K562 (cell line): Measurements from ENCODE around the gene SLC39A5. TPM values are rescaled to one million over a fixed set of nuclear protein-coding genes. Genes with fewer than 3 reads are reported as not detected.

Source experiments
- ATAC-seq: fragments of 200-7000 bp; cut with Tn5 transposase; 3 replicates; pipeline ENCODE4 v1.9.1; 2020; ENCODE audit warnings: moderate library complexity
- BruUV-seq: library from RNA; stranded (reverse); fragments of 400-500 nt; replicated peaks from 2 replicates; lab custom pipeline; 2021; lab: Mats Ljungman, UMichigan
- CTCF ChIA-PET: fragments of 300-600 bp; formaldehyde crosslinking; extraction: SDS; loops from one replicate; lab custom pipeline; 2021; ENCODE audit warnings: low intra/inter-chr PET ratio; lab: Yijun Ruan, JAX
- POLR2A ChIA-PET: fragments of 300-600, 350-650 bp; sonication (Branson Sonifier 250); formaldehyde crosslinking; extraction: SDS; loops from one replicate; lab custom pipeline; 2021; ENCODE audit warnings: antibody characterized with exemption, inconsistent platforms; lab: Yijun Ruan, JAX
- DNase-seq, 4 experiments: peaks; one replicate each; pipeline versions ENCODE4 v3.0.0 to v3.0.0-alpha.2; 2011 to 2018; ENCODE audit warnings: low spot score in 3 of 4, mixed read lengths in 3 of 4; ENCODE audit errors: extremely low read depth in 1 of 4
- FAIRE-seq: peaks from 2 replicates; lab custom pipeline; 2011; peaks lifted over from hg19 to GRCh38; lab: Jason Lieb, UNC
- H2AFZ ChIP-seq: 2 replicates; pipeline ENCODE4 v1.6.0; 2011; ENCODE audit warnings: low read depth, low read length, control low read depth, inconsistent platforms
- H3K27ac ChIP-seq: fragments of 200-600 bp; 3 replicates; pipeline ENCODE4 v1.8.0; 2011; ENCODE audit warnings: low read depth, mild to moderate bottlenecking, control low read depth, inconsistent platforms, low read length, moderate library complexity, mixed read lengths; ENCODE audit errors: extremely low read depth
- H3K27me3 ChIP-seq, 2 experiments: fragments of 300-600 bp in 1 of 2; 2 replicates in 1 of 2; 3 replicates in 1 of 2; pipeline versions ENCODE4 v1.6.0 to v1.8.0; 2011; ENCODE audit warnings: inconsistent platforms in 2 of 2, low read length in 2 of 2, mild to moderate bottlenecking in 1 of 2, mixed read lengths in 1 of 2, moderate library complexity in 1 of 2; ENCODE audit not compliant: control insufficient read depth in 2 of 2, insufficient read depth in 2 of 2
- H3K36me3 ChIP-seq: fragments of 300-600 bp; 3 replicates; pipeline ENCODE4 v1.8.0; 2011; ENCODE audit warnings: mild to moderate bottlenecking, low read length, inconsistent platforms; ENCODE audit not compliant: control insufficient read depth, insufficient read depth
- H3K4me1 ChIP-seq, 2 experiments: fragments of 200-600 bp in 1 of 2; replicated peaks in 1 of 2; 2 replicates in 1 of 2; 3 replicates in 1 of 2; pipeline versions ENCODE4 v1.5.1 to v1.8.0; 2011; ENCODE audit warnings: inconsistent platforms in 2 of 2, low read length in 2 of 2, mild to moderate bottlenecking in 1 of 2, mixed read lengths in 1 of 2, moderate library complexity in 1 of 2; ENCODE audit not compliant: control insufficient read depth in 2 of 2, insufficient read depth in 2 of 2
- H3K4me2 ChIP-seq: 2 replicates; pipeline ENCODE4 v1.6.1; 2011; ENCODE audit warnings: low read length, control low read depth, inconsistent platforms, mixed read lengths; ENCODE audit not compliant: insufficient read depth
- H3K4me3 ChIP-seq: fragments of 200-600 bp; sonication (generic), shearing (Covaris generic); 2 replicates; pipeline ENCODE4 v1.5.1; 2016; ENCODE audit warnings: control low read depth, inconsistent platforms
- H3K79me2 ChIP-seq: fragments of 200-600 bp; 3 replicates; pipeline ENCODE4 v1.8.0; 2011; ENCODE audit warnings: low read length, inconsistent platforms; ENCODE audit not compliant: control insufficient read depth, insufficient read depth
- H3K9ac ChIP-seq, 2 experiments: 2 replicates each; pipeline versions ENCODE4 v1.6.0 to v1.6.1; 2011; ENCODE audit warnings: low read depth in 2 of 2, low read length in 2 of 2, control low read depth in 1 of 2, inconsistent platforms in 1 of 2, mild to moderate bottlenecking in 1 of 2, mixed read lengths in 1 of 2; ENCODE audit not compliant: insufficient read depth in 1 of 2
- H3K9me1 ChIP-seq: one replicate; pipeline ENCODE4 v1.6.0; 2011; ENCODE audit warnings: inconsistent platforms, mild to moderate bottlenecking, low read length, moderate library complexity; ENCODE audit not compliant: control insufficient read depth, insufficient read depth
- H3K9me3 ChIP-seq: replicated peaks from 2 replicates; pipeline ENCODE4 v1.5.1; 2011; ENCODE audit warnings: low read depth, low read length, inconsistent platforms; ENCODE audit not compliant: control insufficient read depth, insufficient read depth
- H4K20me1 ChIP-seq: replicated peaks from 2 replicates; pipeline ENCODE4 v1.6.1; 2011; ENCODE audit warnings: low read length, inconsistent platforms, mixed read lengths; ENCODE audit not compliant: control insufficient read depth, insufficient read depth
- BCOR ChIP-seq: fragments of 450-650 bp; IDR thresholded peaks from 2 replicates; pipeline ENCODE4 v1.6.1; 2016
- BHLHE40 ChIP-seq: IDR thresholded peaks from 2 replicates; pipeline ENCODE4 v1.6.1; 2011; ENCODE audit warnings: low read length, improper control_type of control experiment
- JUND ChIP-seq, 2 experiments: IDR thresholded peaks; 2 replicates in 1 of 2; 3 replicates in 1 of 2; pipeline ENCODE4 v1.6.1; 2011; ENCODE audit warnings: borderline replicate concordance in 2 of 2, low read depth in 2 of 2, low read length in 2 of 2, improper control_type of control experiment in 1 of 2, missing biosample characterization in 1 of 2, missing genetic modification characterization in 1 of 2, missing genetic modification reagents in 1 of 2
- NR2F6 ChIP-seq: fragments of 450-650 bp; formaldehyde crosslinking; IDR thresholded peaks from 2 replicates; pipeline ENCODE4 v1.4.0; 2020; ENCODE audit warnings: mild to moderate bottlenecking
- RBM25 ChIP-seq: fragments of 200-400 bp; formaldehyde crosslinking; IDR thresholded peaks from 2 replicates; pipeline ENCODE4 v1.6.1; 2018; ENCODE audit warnings: low read length, low read depth, moderate library complexity; ENCODE audit not compliant: severe bottlenecking
- ZFP36 ChIP-seq: fragments of 150-350 bp; IDR thresholded peaks from 2 replicates; pipeline ENCODE4 v1.6.1; 2018; ENCODE audit warnings: low read length, low read depth; ENCODE audit not compliant: partially characterized antibody
- ZNF121 ChIP-seq: sonication (generic); formaldehyde crosslinking; conservative IDR thresholded peaks from 2 replicates; pipeline ENCODE4 v1.8.0; 2022; ENCODE audit warnings: missing genetic modification reagents
- WGBS: fragments of 100-300 bp; shearing (Covaris generic); methylation state at CpG from one replicate; pipeline ENCODE4 v1.1.6; 2016; ENCODE audit warnings: low coverage, mixed read lengths; ENCODE audit not compliant: insufficient coverage; ENCODE audit errors: missing lambda C conversion rate; 5-methylcytosine and 5-hydroxymethylcytosine counted together
- in situ Hi-C: fragments of 300-500 bp; cut with MboI; formaldehyde crosslinking; loops from 4 replicates; pipeline ENCODE4 v1.15.0; 2018; ENCODE audit warnings: inconsistent platforms, mixed read lengths
- intact Hi-C: fragments of 100-400 bp; cut with micrococcal nuclease; formaldehyde crosslinking; loops from 2 replicates; pipeline ENCODE4 v1.14.2; 2022
- polyA plus RNA-seq, 8 experiments: library from polyadenylated mRNA; depleted of rRNA in 4 of 8; stranded (reverse) in 5 of 8; unstranded in 3 of 8; fragments of >200 nt; fragmentation: Nextera tagmentation in 2 of 8; fragmentation: Illumina TruSeq in 1 of 8; extraction: Ambion mirVana in 2 of 8; extraction: Trizol in 1 of 8; gene quantifications; 2 replicates each; pipeline versions ENCODE4 v1.2.1 to v1.2.3, GENCODE V29; 2011 to 2014; ENCODE audit warnings: inconsistent platforms in 1 of 8, missing spikeins in 1 of 8
- total RNA-seq, 7 experiments: library from RNA; depleted of rRNA in 6 of 7; stranded (reverse); fragments of >200 nt in 6 of 7; fragmentation: Illumina TruSeq in 2 of 7; extraction: Trizol in 2 of 7; gene quantifications; 2 replicates each; pipeline versions ENCODE4 v1.2.1 to v1.2.3, GENCODE V29; 2011 to 2021; ENCODE audit warnings: low replicate concordance in 1 of 7
- TF ChIP-seq, protein P1 (sequence below): sonication (generic); formaldehyde crosslinking; IDR thresholded peaks from 2 replicates; pipeline ENCODE4 v1.9.0; 2022; ENCODE audit warnings: mild to moderate bottlenecking, missing genetic modification reagents

The SLC39A5 gene
- total and polyA plus RNA-seq, 9 of the 15 experiments (the other 6 are each of a cell fraction or from before 2014, with no cell fraction given): 0.08 to 0.10 TPM; not detected in 7

GRCh38 chr12:56261503-56262232 is 31.8 kb downstream of the SLC39A5 start:
- no peak overlapping the region for H3K4me2 ChIP-seq
- H2AFZ ChIP-seq: no peak overlapping the region
- peaks cover 6% of the 10 kb centered on the region for H4K20me1 ChIP-seq
- TF ChIP-seq JUND (IDR thresholded peaks at IDR 0.05; ENCODE audit: borderline replicate concordance, low read depth, low read length) (no peak), JUND (tag; IDR thresholded peaks at IDR 0.05; ENCODE audit: borderline replicate concordance, low read depth, low read length) (0 out of 3 replicates have a peak, but pooled peaks have one; percentile 14), BCOR (peak; percentile 67), RBM25 (peak; percentile 37), BHLHE40 (0 out of 2 replicates have a peak, but pooled peaks have one; percentile 16), ZFP36 (peak; percentile 95), NR2F6 (CRISPR knock-in tag) (no peak), ZNF121 (CRISPR knock-in tag) (no peak)
- TF ChIP-seq, protein P1, sequence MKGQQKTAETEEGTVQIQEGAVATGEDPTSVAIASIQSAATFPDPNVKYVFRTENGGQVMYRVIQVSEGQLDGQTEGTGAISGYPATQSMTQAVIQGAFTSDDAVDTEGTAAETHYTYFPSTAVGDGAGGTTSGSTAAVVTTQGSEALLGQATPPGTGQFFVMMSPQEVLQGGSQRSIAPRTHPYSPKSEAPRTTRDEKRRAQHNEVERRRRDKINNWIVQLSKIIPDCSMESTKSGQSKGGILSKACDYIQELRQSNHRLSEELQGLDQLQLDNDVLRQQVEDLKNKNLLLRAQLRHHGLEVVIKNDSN (CRISPR knock-in tag): 0 out of 2 replicates have a peak, but pooled peaks have one; percentile 26
- ChIA-PET CTCF (interaction anchor here (0.9 kb wide), 1 partner anchor 56 kb away, joined by 7 read pairs; no protein-coding TSS in a partner anchor), POLR2A (interaction anchor here (0.7 to 1.2 kb wide), 2 partner anchors 9 kb away, joined by 3 to 4 read pairs; no protein-coding TSS in a partner anchor)
- in situ Hi-C loops: no loop called here
- H3K4me1 ChIP-seq: peaks cover 17 to 25% of the 10 kb centered on the region in 2 experiments; a peak in 4 of 5 replicates
- ATAC-seq (no peak), DNase-seq (peak in 1 of 4 experiments; percentile 25), FAIRE-seq (peak; percentile 57)
- H3K27me3 ChIP-seq: no peaks in the 10 kb centered on the region
- no peak overlapping the region for H3K4me3 ChIP-seq
- peaks cover 14% of the 10 kb centered on the region for H3K79me2 ChIP-seq
- H3K36me3 ChIP-seq: peaks cover 5% of the 10 kb centered on the region; the same call in 2 of the 3 replicates
- no TSS peak for BruUV-seq
- intact Hi-C loops: loop anchor here (2.0 kb wide), 1 partner anchor 69 kb away; no protein-coding TSS in a partner anchor
- 53% methylated on average over 5 of the region's 5 CpGs for WGBS
- no peaks in the 10 kb centered on the region for H3K9me1 ChIP-seq
- no peak overlapping the region for H3K9ac ChIP-seq
- no peak overlapping the region for H3K27ac ChIP-seq
- no peaks in the 10 kb centered on the region for H3K9me3 ChIP-seq
